CD14-positive monocyte (primary cell): ENCODE data around the gene NIPAL3. TPM values are rescaled to one million over a fixed set of nuclear protein-coding genes. Genes with fewer than 3 reads are reported as not detected.

Experiments used
- DNase-seq, 3 donors: peaks; one replicate each; pipeline ENCODE4 v3.0.0-alpha.2; 2011 to 2022
- H2AFZ ChIP-seq: 2 replicates; pipeline ENCODE4 v1.6.0; 2012; ENCODE audit warnings: mild to moderate bottlenecking, low read depth, low read length, inconsistent platforms; ENCODE audit not compliant: insufficient read depth, poor library complexity, severe bottlenecking
- H3K27ac ChIP-seq, 2 donors: 1 replicate in 1 of 2; 2 replicates in 1 of 2; pipeline ENCODE4 v1.5.1; 2012 to 2013; ENCODE audit warnings: low read length in 2 of 2, control low read depth in 1 of 2, inconsistent platforms in 1 of 2, low read depth in 1 of 2, mild to moderate bottlenecking in 1 of 2
- H3K27me3 ChIP-seq, 2 donors: one replicate each; pipeline versions ENCODE4 v1.6.0 to v1.6.1; 2011 to 2013; ENCODE audit warnings: low read length in 2 of 2; ENCODE audit not compliant: control insufficient read depth in 2 of 2, insufficient read depth in 2 of 2
- H3K36me3 ChIP-seq, 2 donors: replicated peaks in 1 of 2; 1 replicate in 1 of 2; 2 replicates in 1 of 2; pipeline versions ENCODE4 v1.5.1 to v1.6.1; 2012 to 2013; ENCODE audit warnings: low read length in 2 of 2, control low read depth in 1 of 2, inconsistent platforms in 1 of 2, mild to moderate bottlenecking in 1 of 2; ENCODE audit not compliant: insufficient read depth in 2 of 2, control insufficient read depth in 1 of 2
- H3K4me1 ChIP-seq, 2 donors: 1 replicate in 1 of 2; 2 replicates in 1 of 2; pipeline versions ENCODE4 v1.5.1 to v1.6.1; 2012 to 2013; ENCODE audit warnings: low read length in 2 of 2, control low read depth in 1 of 2, inconsistent platforms in 1 of 2, mild to moderate bottlenecking in 1 of 2, moderate library complexity in 1 of 2; ENCODE audit not compliant: insufficient read depth in 2 of 2, control insufficient read depth in 1 of 2
- H3K4me2 ChIP-seq: replicated peaks from 2 replicates; pipeline ENCODE3; 2012; ENCODE audit warnings: low read length, moderate library complexity, mild to moderate bottlenecking; ENCODE audit not compliant: poor library complexity, severe bottlenecking; ENCODE audit errors: extremely low read depth
- H3K4me3 ChIP-seq, 3 experiments: fragments of 200-600 bp in 1 of 3; sonication (generic) in 1 of 3; replicated peaks in 1 of 3; 1 replicate in 2 of 3; 2 replicates in 1 of 3; pipeline ENCODE4 v1.5.1; 2011 to 2013; ENCODE audit warnings: low read length in 3 of 3, mild to moderate bottlenecking in 3 of 3, control low read depth in 2 of 3, low read depth in 2 of 3, inconsistent platforms in 1 of 3, moderate library complexity in 1 of 3
- H3K79me2 ChIP-seq: 2 replicates; pipeline ENCODE4 v1.6.0; 2012; ENCODE audit warnings: mild to moderate bottlenecking, control low read depth, inconsistent platforms, low read length, moderate library complexity; ENCODE audit not compliant: insufficient read depth
- H3K9ac ChIP-seq: 2 replicates; pipeline ENCODE4 v1.6.0; 2017; ENCODE audit warnings: low read length, mild to moderate bottlenecking; ENCODE audit not compliant: insufficient read depth, poor library complexity, severe bottlenecking
- H3K9me3 ChIP-seq, 2 donors: replicated peaks in 1 of 2; 1 replicate in 1 of 2; 2 replicates in 1 of 2; pipeline versions ENCODE4 v1.5.1 to v1.6.1; 2012 to 2013; ENCODE audit warnings: low read length in 2 of 2, control low read depth in 1 of 2; ENCODE audit not compliant: control insufficient read depth in 1 of 2, insufficient read depth in 1 of 2
- H4K20me1 ChIP-seq: 2 replicates; pipeline ENCODE4 v1.6.0; 2012; ENCODE audit warnings: mild to moderate bottlenecking, low read length, control low read depth, moderate library complexity; ENCODE audit not compliant: insufficient read depth
- H3K27ac Mint-ChIP-seq, 7 donors: one replicate each; pipeline ENCODE4 v1.8.0; 2020; ENCODE audit warnings: mild to moderate bottlenecking in 7 of 7, mixed read lengths in 7 of 7, moderate library complexity in 6 of 7, inconsistent platforms in 2 of 7
- H3K27me3 Mint-ChIP-seq, 3 donors: one replicate each; pipeline ENCODE4 v1.8.0; 2021 to 2022; ENCODE audit warnings: low read depth in 3 of 3, mild to moderate bottlenecking in 3 of 3, mixed read lengths in 3 of 3, moderate library complexity in 3 of 3, inconsistent platforms in 1 of 3
- H3K36me3 Mint-ChIP-seq, 2 donors: one replicate each; pipeline ENCODE4 v1.8.0; 2020; ENCODE audit warnings: mixed read lengths in 2 of 2, inconsistent platforms in 1 of 2, mild to moderate bottlenecking in 1 of 2
- H3K4me1 Mint-ChIP-seq: one replicate; pipeline ENCODE4 v1.8.0; 2020; ENCODE audit warnings: mild to moderate bottlenecking, mixed read lengths
- H3K4me3 Mint-ChIP-seq, 2 donors: one replicate each; pipeline ENCODE4 v1.8.0; 2020; ENCODE audit warnings: mild to moderate bottlenecking in 2 of 2, mixed read lengths in 2 of 2, moderate library complexity in 1 of 2
- H3K9me3 Mint-ChIP-seq, 7 donors: one replicate each; pipeline ENCODE4 v1.8.0; 2020 to 2022; ENCODE audit warnings: mixed read lengths in 7 of 7, mild to moderate bottlenecking in 6 of 7, moderate library complexity in 6 of 7, inconsistent platforms in 2 of 7
- WGBS: methylation state at CpG from one replicate; pipeline ENCODE4 v1.1.5; 2013; ENCODE audit warnings: missing lambda C conversion rate; ENCODE audit not compliant: insufficient coverage; 5-methylcytosine and 5-hydroxymethylcytosine counted together
- intact Hi-C, 2 donors: fragments of 100-400 bp; cut with micrococcal nuclease; formaldehyde crosslinking; loops; one replicate each; pipeline versions ENCODE4 v1.15.0 to v1.15.1; 2023
- polyA plus RNA-seq, 3 donors: library from polyadenylated mRNA; depleted of rRNA in 1 of 3; unstranded in 2 of 3; stranded (reverse) in 1 of 3; fragments of 300-500 nt in 2 of 3; fragments of >200 nt in 1 of 3; fragmentation: Illumina TruSeq in 2 of 3; gene quantifications; 1 replicate in 2 of 3; 2 replicates in 1 of 3; pipeline ENCODE4 v1.2.3, GENCODE V29; 2012 to 2021
- TF ChIP-seq, protein P1 (sequence below): fragments of 200-600 bp; IDR thresholded peaks from one replicate; pipeline ENCODE4 v1.8.0; 2022; ENCODE audit warnings: antibody characterized with exemption, mild to moderate bottlenecking

NIPAL3 gene
- polyA plus RNA-seq, 3 donors = 5.9 to 9.6 (median 6.6) TPM

DNA sequence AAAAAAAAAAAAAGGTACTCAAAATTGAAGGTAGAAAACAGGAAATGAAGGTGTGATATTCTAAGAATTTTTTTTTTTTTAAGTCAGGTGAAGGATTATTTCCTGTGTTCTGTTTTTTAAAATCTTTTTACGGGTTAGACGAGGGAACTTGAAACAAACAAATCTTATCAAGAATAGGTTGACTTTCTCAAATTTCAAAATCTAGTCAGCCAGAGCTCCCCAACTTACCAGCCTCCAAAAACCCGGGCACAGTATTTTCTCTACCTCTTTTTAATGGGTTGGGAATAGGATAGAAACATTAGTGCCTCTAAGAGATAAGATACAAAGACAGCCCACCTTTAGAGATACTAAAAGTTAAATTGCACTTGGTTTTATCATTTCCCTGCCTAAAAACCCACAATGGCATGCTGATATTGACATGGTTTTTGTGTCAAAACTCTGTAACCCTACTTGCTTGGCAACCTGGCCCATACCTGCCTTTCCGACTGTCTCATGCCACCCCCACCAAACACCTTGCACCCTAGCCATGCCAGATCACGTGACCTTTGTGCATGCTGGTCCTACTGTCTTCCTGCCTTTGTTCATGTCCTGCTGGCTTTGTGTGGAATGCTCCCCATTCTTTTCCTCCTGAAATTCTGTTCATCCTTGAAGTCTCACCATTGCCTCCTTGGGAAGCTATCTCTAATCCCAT, 91.2 kb downstream of the NIPAL3 start:
- H3K4me1 Mint-ChIP-seq = peaks cover 25% of the 10 kb centered on the region

DNA sequence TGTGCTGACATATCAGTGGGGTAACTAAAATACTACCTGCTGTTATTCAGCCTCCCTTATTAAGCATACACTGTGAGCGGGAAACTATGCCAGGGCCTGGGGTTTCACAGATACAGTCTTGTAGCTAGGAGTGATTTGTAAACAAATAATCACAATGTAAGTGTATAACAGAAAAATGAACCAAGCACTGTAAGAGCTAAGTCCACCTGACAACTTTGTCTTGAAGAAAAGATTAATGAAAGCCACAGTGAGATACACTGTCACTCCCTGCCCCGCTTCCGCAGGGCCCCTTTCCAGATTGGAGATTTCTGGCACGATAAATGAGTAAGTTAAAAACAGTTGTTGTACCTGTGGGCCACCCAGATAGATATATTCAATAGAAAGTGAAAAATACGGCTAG, 91.8 kb downstream of the NIPAL3 start:
- Histone ChIP-seq H3K4me2 (no peak overlapping the region), H3K9me3 (no peaks in the 10 kb centered on the region), H2AFZ (no peak overlapping the region), H3K79me2 (peaks cover 69% of the 10 kb centered on the region), H3K27ac (no peak overlapping the region), H3K36me3 (no peaks in the 10 kb centered on the region), H3K9ac (no peak overlapping the region), H4K20me1 (no peaks in the 10 kb centered on the region), H3K27me3 (no peaks in the 10 kb centered on the region), H3K4me3 (no peak overlapping the region), H3K4me1 (peaks cover 6 to 13% of the 10 kb centered on the region in 2 donors)
- Mint-ChIP-seq H3K4me3 (no peak overlapping the region), H3K4me1 (peaks cover 25% of the 10 kb centered on the region), H3K36me3 (peaks cover 23 to 24% of the 10 kb centered on the region in 2 donors), H3K27me3 (peaks cover 0 to 1% (median 0%) of the 10 kb centered on the region in 3 donors), H3K9me3 (no peaks in the 10 kb centered on the region), H3K27ac (no peak overlapping the region)
- TF ChIP-seq, protein P1, sequence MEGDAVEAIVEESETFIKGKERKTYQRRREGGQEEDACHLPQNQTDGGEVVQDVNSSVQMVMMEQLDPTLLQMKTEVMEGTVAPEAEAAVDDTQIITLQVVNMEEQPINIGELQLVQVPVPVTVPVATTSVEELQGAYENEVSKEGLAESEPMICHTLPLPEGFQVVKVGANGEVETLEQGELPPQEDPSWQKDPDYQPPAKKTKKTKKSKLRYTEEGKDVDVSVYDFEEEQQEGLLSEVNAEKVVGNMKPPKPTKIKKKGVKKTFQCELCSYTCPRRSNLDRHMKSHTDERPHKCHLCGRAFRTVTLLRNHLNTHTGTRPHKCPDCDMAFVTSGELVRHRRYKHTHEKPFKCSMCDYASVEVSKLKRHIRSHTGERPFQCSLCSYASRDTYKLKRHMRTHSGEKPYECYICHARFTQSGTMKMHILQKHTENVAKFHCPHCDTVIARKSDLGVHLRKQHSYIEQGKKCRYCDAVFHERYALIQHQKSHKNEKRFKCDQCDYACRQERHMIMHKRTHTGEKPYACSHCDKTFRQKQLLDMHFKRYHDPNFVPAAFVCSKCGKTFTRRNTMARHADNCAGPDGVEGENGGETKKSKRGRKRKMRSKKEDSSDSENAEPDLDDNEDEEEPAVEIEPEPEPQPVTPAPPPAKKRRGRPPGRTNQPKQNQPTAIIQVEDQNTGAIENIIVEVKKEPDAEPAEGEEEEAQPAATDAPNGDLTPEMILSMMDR = no peak
- intact Hi-C loops = loop anchor here in 1 of 2 donors (5.0 kb wide), 1 partner anchor 35 kb away; no protein-coding TSS in a partner anchor
- no peak for DNase-seq
- 100% methylated on average over 1 of the region's 5 CpGs for WGBS

More for the DNA sequence above, 91.2 kb downstream of the NIPAL3 start:
- H3K27me3 Mint-ChIP-seq = peaks cover 0 to 1% (median 0%) of the 10 kb centered on the region in 3 donors
- H3K4me3 Mint-ChIP-seq = no peak overlapping the region
- no peaks in the 10 kb centered on the region for H3K9me3 Mint-ChIP-seq
- peaks cover 7 to 16% of the 10 kb centered on the region in 2 donors for H3K4me1 ChIP-seq
- no peak overlapping the region for H3K4me2 ChIP-seq
- peaks cover 65% of the 10 kb centered on the region for H3K79me2 ChIP-seq
- H3K4me3 ChIP-seq = no peak overlapping the region
- H3K9me3 ChIP-seq = no peaks in the 10 kb centered on the region
- TF ChIP-seq, protein P1 = no peak
- no peaks in the 10 kb centered on the region for H4K20me1 ChIP-seq
- 80% methylated on average over 1 of the region's 5 CpGs for WGBS
- DNase-seq = no peak
- H3K27me3 ChIP-seq = no peaks in the 10 kb centered on the region
- H2AFZ ChIP-seq = no peak overlapping the region
- H3K36me3 ChIP-seq = no peaks in the 10 kb centered on the region
- intact Hi-C loops = loop anchor here in 1 of 2 donors (5.0 kb wide), 1 partner anchor 35 kb away; no protein-coding TSS in a partner anchor
- H3K9ac ChIP-seq = no peak overlapping the region
- no peak overlapping the region for H3K27ac ChIP-seq
- H3K27ac Mint-ChIP-seq = no peak overlapping the region
- H3K36me3 Mint-ChIP-seq = peaks cover 21 to 23% of the 10 kb centered on the region in 2 donors
